NK-92 (cell line): ENCODE measurements around the gene CHST15.

Experiments used
- DNase-seq: peaks from one replicate; lab custom pipeline; 2025; ENCODE audit not compliant: unreplicated experiment; lab: John Stamatoyannopoulos, UW

CHST15 gene

DNA sequence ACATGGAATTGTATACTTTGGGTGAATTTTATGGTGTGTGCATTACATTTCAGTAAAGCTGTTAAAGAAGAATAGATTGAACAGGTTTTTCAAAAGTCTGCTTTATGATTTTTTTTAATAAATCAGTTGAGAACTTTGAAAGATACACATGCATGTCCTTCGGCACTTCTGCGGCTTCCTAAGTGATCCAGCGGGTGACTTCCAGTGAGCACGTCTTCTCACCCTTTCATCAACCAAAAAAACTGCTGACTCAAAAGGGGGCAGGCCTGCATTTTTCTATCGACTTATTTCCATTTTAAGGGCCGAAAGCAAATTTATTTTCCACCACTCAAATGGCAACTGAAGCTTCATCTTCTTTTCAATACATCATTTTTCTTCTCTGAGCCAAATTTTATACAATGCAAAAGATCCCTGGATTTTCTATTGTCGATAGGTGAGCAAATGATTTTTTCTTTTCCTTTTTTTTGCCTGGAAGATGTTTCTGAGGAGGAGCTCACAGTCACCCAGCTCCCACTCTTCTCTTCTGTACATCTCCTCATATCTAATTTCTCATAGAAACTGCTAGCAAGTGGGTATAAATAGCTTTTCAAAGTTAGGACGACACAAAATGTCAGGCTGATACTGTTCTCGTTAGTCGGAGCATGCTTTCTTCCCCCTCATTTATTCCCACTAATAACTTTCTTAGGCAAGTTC lies 10.2 kb downstream of the CHST15 start:
- DNase-seq: no peak

DNA sequence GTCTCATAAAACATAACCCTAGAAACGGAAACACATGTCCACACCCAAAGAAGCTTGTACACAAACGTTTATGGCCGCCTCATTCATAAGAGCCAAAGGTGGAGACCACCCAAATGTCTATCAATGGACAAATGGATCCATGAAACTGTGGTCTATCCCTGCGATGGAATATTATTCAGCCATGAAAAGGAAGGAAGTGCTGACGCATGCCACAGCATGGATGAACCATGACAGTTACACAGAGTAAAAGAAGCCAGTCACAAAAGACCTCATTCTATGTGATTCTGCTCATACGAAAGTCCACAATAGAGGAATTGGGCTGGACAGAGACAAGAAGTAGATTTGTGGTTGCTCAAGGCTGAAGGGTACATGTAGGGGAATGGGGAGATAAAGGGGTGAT lies 10.8 kb downstream of the CHST15 start:
- DNase-seq: no peak

DNA sequence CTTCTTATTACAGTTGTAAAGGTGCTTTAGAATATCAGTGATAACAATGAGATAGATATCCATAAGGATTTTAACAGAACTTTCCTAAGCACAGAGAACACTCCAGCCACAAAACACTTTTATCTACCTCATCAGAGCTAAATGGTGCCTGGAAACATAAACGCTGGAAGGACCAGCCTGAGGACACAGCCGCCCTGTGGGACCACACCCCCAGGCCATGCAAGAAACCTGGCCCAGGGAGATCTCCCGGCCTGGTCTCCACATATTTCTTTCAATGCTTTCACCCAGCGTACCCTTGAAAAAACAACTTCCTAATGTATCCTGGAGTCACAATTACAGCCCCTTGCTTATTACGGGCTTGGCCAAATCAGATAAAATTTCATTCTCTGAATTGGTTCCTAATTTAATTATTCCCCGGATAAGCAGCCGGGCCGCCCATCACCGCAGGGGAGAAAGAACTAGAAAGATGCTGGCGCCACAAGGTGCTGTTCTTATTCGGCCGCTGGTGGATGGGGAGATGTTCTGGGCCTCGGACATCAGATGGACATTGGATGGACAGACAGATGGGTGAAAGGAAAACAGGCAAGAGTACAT lies 11.8 kb downstream of the CHST15 start:
- DNase-seq: no peak

DNA sequence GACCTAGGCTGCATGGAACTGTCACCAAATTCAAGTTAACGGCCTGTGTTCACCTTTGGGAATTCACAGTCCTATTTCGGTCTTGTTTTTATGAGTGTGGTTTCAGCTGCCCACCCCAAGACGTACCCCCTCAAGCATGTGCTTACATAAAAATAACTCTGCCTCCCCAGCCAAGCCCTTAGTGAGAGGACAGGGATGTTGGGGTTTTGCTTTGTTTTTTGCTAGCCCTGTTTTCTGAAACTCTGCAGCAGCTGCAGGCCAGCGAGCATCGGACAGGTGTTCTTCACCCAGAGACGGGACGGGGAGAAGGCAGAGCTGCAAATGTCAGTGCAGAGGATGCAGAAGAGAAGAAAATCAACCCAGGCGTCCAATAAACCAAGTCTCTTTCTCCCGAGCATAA lies 13.5 kb downstream of the CHST15 start:
- DNase-seq: no peak

DNA sequence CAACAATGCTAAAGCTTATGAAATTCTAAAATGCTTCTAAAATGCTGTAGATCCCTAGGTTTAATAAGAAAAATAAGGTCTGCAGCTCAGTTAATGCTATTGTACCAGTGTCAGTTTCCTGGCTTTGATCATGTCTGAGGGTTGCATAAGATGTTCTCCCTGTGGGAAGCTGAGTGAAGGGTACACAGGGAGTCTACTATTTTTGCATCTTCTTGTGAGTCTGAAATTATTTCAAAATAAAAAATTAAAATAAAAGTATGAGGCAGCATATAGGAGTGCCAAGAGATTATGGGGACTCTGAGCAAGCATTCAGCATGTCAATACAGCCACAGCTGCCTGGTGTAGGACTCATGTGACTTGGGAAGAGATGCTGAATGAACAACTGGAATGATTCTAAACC lies 14.7 kb downstream of the CHST15 start:
- DNase-seq: no peak

DNA sequence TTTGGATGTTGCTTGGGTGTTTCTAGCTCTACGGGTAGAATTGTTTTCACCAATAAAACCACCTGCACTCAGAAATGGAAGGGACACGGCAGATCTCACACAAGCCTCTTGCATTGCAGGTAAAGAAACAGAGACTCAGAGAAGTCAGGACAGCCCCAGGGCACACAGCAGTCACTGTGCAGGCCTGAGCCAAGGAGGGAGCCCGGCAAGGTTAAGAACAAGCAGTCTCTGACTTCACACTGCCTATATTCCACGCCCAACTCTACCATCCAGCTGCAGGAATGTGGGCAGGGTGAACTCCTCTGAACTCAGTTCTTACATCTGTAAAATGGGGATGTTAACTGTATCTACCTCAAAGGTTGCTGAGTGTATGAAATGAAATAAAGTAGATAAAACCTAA lies 15.4 kb downstream of the CHST15 start:
- DNase-seq: no peak

DNA sequence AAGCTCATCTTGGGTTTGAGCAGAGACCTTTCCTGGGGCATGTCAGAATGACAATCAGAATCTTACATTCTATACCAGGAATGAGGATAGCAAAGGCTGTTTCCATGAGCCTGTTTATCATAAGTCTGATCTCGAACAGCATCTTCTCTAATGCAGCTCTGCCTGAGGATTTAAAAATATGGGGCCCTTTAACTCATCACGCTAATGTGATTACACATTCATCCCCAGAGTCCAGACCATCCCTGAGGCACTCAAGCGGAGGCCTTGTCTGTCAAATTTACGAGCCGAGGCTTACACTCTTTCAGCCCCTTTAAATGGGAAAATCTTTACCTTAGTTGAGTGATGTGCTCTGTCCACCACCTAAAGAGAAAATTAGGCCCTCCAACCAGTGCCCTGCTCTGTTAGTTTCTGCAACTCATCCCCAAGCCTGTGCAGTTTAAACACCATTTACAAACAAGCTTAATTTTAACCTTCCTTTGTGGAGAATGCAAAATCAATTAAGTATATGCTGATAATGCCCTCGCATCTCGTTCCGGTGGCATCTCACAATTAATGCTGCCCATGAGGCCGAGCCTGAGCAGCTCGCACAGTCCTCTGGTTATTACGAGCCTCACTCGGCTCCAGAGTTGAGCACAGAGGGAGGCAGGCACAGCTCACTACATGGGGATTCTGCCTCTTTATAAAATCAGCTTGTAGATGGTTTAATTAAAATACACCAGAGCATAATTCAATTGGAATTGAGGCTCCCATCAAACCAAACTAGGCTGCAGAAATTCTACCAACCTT lies 16.0 kb downstream of the CHST15 start:
- DNase-seq: no peak

DNA sequence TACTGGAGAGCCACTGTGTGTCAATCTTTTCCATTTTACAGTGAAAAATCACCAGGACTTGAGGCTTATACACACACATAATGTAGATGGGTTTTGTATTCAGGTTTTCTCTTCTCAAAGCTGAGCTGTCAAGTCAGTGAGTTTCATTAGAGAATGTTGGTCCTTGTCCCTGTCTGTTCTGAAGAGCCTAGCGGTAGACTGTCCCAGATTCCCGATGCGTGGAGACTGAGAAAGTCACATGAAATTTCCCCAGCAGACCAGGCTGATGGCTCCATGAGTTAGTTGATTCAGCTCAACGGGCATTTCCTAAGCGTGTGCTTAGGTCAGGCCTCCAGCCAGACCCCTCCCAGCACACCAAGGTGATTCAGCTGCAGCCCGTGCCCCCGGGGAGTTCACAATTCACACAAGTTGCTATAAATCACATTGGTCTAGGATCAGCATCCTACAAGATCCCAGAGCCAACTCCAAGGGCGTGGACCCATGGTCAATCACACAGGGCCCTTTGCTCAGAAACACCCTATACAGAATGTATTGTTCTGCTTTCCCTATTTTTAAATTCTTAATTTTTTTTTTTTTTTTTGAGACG lies 17.2 kb downstream of the CHST15 start:
- DNase-seq: no peak

DNA sequence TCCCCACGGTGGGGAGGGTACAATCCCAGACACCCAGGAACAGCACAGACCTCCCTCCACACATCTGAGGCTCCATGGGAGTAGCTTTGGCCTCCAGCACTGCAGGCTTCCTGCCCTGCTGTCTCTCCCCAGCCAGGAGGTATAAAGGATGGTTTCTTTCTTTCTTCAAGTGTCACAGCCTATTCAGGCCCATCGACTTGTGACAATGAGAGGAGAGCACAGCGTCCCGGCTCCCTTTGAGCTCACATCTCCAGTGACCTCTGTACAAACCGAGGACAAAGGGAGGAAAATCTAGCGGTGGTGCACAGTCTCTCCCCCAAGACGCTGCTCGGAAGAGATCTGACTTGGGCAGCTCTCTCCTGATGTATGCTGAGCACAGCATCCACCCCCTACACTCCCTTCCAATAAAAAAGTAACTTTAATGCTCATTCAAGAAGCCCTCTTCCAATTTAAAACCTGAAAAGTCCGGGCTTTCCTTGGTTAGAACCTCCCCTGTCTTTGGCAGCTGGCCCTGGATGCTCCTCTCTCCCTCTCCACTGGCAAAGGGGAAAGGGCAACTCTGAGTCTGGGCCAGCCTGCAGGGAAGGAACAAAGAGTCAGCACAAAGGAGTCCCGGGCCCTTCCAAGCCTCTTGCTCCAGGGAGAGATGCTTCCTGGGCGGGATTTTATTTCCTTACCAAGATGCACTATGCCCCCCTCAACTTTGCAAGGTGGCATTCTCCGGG lies 18.0 kb downstream of the CHST15 start:
- no peak for DNase-seq

DNA sequence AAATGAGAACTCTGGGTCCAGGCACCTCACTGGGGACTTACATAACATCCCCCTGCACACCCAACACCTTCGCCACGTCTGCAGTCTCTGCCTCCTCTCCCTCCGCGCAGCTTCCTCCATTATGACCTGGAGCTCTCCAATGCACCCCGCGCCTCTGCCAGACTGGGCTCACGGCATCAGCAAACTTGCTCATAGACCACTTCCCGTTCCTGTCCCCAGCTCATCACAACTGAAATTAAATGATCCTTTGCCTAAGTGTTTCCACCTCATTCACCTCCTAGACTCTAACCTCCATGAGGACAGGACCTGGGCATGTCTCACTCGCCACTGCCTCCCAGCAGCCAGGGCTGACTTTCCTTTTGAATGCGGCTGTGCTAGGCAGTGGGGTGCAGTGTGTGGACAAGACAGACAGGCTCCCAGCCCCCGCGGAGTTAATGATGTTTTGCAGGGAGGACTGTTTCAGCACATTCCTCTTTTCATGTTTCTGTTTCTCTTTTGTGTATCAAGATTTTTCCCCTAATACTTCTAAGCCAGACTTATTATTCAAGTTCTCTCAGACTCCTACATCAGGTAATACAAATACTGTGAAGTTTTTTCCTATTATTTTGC lies 18.8 kb downstream of the CHST15 start:
- no peak for DNase-seq

DNA sequence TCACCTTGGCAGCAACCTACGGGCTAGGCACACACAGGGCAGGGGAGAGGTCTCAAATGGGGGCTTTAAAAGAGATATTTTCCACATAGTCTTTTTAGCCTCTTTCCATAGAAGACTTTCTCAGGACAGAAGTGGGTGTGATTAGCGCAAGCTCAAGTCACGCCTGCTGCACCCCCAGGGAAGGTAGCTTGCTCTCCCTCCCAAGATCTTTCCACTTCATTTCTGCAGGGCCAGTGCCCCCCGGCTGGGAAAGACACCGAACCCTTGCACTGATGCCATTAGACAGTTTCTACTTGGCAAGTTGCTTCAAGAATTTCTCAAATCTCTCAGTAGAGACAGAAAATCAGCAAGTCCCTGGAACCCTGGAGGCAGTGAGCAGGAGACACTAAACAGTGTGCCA lies 19.4 kb downstream of the CHST15 start:
- no peak for DNase-seq

DNA sequence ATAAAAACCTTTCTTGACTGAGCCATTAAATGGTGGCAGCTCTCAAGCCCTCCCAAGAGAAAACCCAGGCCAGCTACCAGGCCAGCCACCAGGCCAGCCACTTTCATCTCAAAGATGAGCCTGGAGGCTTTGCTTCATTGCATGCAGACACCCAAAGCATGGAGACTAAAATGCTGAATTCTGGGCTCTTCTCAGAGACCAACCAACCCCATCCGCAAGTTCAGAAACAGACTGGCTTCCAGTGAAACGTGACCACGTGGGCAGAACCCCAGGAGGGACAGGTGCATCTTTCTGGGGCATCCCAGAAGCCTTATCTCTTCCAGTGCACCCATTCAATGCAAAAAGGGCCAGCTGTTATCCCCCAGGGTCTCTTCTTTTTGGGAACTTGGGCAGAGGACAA lies 20.9 kb downstream of the CHST15 start:
- DNase-seq: no peak

DNA sequence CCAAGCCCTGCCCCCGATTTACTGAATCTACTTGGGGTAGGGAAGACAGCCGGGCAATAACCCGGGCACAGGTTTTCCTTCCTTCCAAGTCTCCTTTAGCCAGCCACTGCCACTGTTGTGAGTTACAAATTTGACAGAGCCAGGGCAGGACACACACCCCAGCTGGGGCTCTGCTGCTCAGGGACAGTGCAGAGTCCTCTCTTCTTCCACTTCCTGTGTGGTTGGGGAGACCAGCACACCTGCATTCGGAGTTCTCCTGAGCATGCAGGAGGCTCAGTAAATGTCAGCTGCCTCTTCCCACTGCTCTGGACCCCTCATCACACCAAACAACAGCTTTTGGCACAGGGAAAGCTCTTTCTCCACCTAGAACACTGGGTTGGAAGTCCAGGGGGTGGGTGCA lies 21.3 kb downstream of the CHST15 start:
- no peak for DNase-seq

DNA sequence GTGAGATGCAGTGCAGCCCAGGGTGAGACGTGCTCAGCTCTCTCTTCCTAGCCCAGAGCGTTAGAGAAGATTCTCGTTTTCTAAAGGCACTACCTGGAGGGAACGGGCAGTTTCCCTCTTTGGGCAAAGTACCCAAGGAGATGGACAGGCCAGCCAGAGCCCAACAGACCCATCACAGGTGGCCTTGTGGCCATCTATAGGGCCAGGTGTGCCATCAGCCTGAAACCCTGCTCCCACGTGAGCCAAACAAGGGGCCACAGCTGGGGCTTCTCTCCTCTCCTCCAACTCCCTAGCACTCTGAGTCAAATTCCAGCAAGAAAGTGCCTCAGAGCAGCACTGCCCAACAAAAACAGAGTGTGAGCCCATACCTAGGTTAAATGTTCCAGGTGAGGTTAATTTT lies 22.3 kb downstream of the CHST15 start:
- no peak for DNase-seq

DNA sequence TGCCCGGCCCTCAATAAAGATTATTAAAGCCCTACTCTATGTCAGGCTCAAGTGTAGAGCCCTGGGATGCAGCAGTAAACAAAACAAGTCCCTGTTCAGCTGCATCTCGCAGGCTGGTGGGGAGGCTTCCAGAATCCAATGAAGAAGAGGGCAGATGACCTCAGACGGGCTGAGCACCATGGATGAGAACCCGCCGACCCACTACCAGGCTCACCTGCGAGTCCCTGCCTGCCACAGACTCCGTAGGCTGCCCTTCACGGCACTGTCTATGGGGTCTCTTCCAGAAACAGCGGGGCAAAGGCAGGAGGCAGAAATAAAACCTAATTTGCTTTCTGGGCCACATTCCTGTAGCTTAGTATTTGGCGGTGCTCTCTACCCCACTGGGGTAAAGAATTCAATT lies 22.7 kb downstream of the CHST15 start:
- DNase-seq: no peak

DNA sequence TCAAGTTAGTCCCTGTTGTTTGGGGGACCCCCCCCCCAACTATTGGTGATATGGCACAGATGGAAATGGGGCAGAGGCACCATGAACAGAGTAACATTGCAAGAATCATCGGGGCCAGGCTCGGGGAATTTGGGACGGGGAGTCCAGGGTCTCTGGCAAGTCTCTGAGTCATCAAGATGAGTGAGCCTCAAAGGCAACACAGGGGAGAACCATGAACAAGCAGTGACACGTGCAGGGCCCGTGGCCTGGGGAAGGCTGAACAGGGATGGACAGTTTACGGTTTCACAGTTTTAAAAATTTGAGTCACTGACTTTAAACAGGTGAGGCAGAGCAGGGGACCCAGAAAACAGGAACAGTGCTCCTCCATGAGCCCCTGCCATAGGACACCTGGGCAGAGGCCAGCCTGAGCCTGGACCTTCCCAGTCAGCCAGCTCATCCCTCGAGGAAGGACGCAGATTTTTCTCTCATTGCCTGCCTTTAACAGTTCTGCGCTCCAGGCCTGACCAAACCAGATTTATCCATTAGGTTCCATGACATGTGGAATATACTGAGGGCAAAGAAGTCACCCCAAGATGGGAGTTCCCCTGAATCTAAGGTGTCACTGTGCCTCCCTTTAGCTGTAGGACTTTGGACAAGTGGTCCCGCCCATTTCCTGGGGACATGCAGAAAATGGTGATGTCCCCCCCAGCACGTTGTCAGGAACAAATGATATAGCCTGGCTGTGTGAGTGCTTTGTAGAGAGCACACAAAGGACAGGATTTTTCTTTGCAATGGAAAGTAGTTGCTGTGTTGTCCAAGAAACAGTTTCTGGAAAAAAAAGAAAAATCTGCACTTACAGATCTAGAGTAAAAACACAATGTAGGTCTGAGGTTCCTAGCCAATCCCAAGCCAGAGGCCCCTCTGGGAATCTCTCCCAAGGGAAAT lies 23.8 kb downstream of the CHST15 start:
- DNase-seq: no peak

DNA sequence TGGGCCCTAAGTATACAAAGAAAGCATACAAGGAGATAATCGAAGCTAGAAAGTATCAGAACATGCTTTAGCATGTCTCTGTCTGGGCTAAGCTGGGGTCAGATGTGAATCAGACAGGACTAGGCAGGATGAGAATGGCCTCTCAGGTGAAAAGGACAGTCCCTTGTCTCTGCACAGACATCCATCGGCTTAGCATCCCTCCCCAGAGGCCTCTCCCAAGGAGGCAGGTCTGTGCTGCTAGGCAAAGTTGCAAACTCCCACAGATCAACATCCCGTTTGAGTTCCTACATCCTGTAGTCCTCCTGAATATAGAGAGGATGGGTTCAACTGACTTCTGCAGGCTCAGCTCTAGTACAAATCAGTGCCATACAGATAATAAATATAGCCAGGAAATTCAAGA lies 24.5 kb downstream of the CHST15 start:
- DNase-seq: no peak

DNA sequence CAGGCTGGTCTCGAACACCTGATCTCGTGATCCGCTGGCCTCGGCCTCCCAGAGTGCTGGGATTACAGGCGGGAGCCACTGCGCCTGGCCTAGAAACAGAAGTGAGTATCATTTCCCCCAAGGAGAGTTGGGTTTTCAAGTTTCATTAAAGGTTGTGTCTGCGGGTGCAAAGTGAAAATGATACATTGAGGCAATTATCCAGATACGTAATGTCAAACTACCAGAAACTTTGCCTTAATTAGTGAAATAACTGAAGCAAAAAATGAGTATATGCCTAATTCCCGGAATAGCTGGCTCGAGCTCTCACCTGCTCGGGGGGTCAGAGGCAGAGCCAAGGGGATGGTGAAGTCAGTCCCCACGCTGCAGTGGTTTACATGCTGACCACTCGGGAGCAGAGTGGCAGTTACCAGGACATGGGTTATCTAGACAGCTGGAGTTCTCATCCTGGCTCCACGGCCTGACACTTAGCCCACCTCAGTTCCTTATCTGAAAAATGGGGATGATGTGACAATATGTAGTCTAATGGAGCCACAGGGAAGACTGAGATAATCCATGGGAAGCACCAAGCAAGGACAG lies 25.5 kb downstream of the CHST15 start:
- DNase-seq: no peak
